ENCODE measurements around the gene SDHAF3.

The SDHAF3 gene

GRCh38 chr7:97204821-97205220, 87.3 kb downstream of the SDHAF3 start:
- Histone ChIP-seq H3K36me3 (ENCODE audit: low read length) (no peaks in the 10 kb centered on the region), H3K27ac (ENCODE audit: low read depth, low read length) (no peak overlapping the region), H3K9me3 (ENCODE audit: insufficient read depth, low read length) (no peaks in the 10 kb centered on the region), H2AFZ (ENCODE audit: low read depth, low read length, severe bottlenecking) (no peak overlapping the region), H3K9me2 (replicated peaks; ENCODE audit: insufficient read depth, low read length) (no peaks in the 10 kb centered on the region), H3K27me3 (ENCODE audit: low read length) (no peaks in the 10 kb centered on the region), H3K4me3 (ENCODE audit: insufficient read depth, low read length, poor library complexity, severe bottlenecking) (no peak overlapping the region), H3F3A (ENCODE audit: insufficient read depth) (no peaks in the 10 kb centered on the region), H3K9ac (ENCODE audit: low read length) (no peak overlapping the region), H3K79me2 (ENCODE audit: insufficient read depth, low read length) (no peaks in the 10 kb centered on the region), H4K20me1 (ENCODE audit: low read depth, low read length) (no peaks in the 10 kb centered on the region), H3K4me2 (ENCODE audit: low read depth, low read length, poor library complexity, severe bottlenecking) (no peak overlapping the region)
- TF ChIP-seq CTCF (IDR thresholded peaks at IDR 0.05; ENCODE audit: insufficient read depth, low read length, poor library complexity, severe bottlenecking) (no peak), EZH2phosphoT487 (conservative IDR thresholded peaks at IDR 0.05; ENCODE audit: low read length) (no peak)

GRCh38 chr7:97215556-97215955, 98.1 kb downstream of the SDHAF3 start:
- TF ChIP-seq EZH2phosphoT487 (conservative IDR thresholded peaks at IDR 0.05; ENCODE audit: low read length) = no peak
- TF ChIP-seq CTCF (IDR thresholded peaks at IDR 0.05; ENCODE audit: insufficient read depth, low read length, poor library complexity, severe bottlenecking) = no peak
- Histone ChIP-seq H4K20me1 (ENCODE audit: low read depth, low read length) (no peaks in the 10 kb centered on the region), H3K9me3 (ENCODE audit: insufficient read depth, low read length) (no peaks in the 10 kb centered on the region), H3K27me3 (ENCODE audit: low read length) (no peaks in the 10 kb centered on the region), H3K36me3 (ENCODE audit: low read length) (no peaks in the 10 kb centered on the region), H3K9ac (ENCODE audit: low read length) (no peak overlapping the region), H3K27ac (ENCODE audit: low read depth, low read length) (no peak overlapping the region), H3K79me2 (ENCODE audit: insufficient read depth, low read length) (no peaks in the 10 kb centered on the region), H2AFZ (ENCODE audit: low read depth, low read length, severe bottlenecking) (no peak overlapping the region), H3K4me3 (ENCODE audit: insufficient read depth, low read length, poor library complexity, severe bottlenecking) (no peak overlapping the region), H3K4me2 (ENCODE audit: low read depth, low read length, poor library complexity, severe bottlenecking) (no peak overlapping the region), H3F3A (ENCODE audit: insufficient read depth) (no peaks in the 10 kb centered on the region), H3K9me2 (replicated peaks; ENCODE audit: insufficient read depth, low read length) (no peaks in the 10 kb centered on the region)

GRCh38 chr7:97218767-97219166, 101.3 kb downstream of the SDHAF3 start:
- H3K27ac ChIP-seq (ENCODE audit: low read depth, low read length) = no peak overlapping the region
- no peaks in the 10 kb centered on the region for H3K36me3 ChIP-seq (ENCODE audit: low read length)
- no peaks in the 10 kb centered on the region for H3K27me3 ChIP-seq (ENCODE audit: low read length)
- no peaks in the 10 kb centered on the region for H4K20me1 ChIP-seq (ENCODE audit: low read depth, low read length)
- no peak overlapping the region for H3K4me3 ChIP-seq (ENCODE audit: insufficient read depth, low read length, poor library complexity, severe bottlenecking)
- H3K9me2 ChIP-seq (replicated peaks; ENCODE audit: insufficient read depth, low read length) = no peaks in the 10 kb centered on the region
- no peaks in the 10 kb centered on the region for H3F3A ChIP-seq (ENCODE audit: insufficient read depth)
- no peak overlapping the region for H3K4me2 ChIP-seq (ENCODE audit: low read depth, low read length, poor library complexity, severe bottlenecking)
- no peak overlapping the region for H3K9ac ChIP-seq (ENCODE audit: low read length)
- no peaks in the 10 kb centered on the region for H3K79me2 ChIP-seq (ENCODE audit: insufficient read depth, low read length)
- H2AFZ ChIP-seq (ENCODE audit: low read depth, low read length, severe bottlenecking) = no peak overlapping the region
- TF ChIP-seq CTCF (IDR thresholded peaks at IDR 0.05; ENCODE audit: insufficient read depth, low read length, poor library complexity, severe bottlenecking) = no peak
- TF ChIP-seq EZH2phosphoT487 (conservative IDR thresholded peaks at IDR 0.05; ENCODE audit: low read length) = no peak
- H3K9me3 ChIP-seq (ENCODE audit: insufficient read depth, low read length) = no peaks in the 10 kb centered on the region
